Erythroblast (primary cell): ENCODE measurements around the gene SLC35F1.

Source experiments
- GATA1 ChIP-seq: IDR thresholded peaks from 2 replicates; pipeline ENCODE4 v1.6.1; 2011; ENCODE audit warnings: low read depth, mild to moderate bottlenecking, control low read depth, low read length, moderate library complexity
- POLR2A ChIP-seq: IDR thresholded peaks from 2 replicates; pipeline ENCODE4 v1.6.1; 2011; ENCODE audit warnings: mild to moderate bottlenecking, low read length

DNA sequence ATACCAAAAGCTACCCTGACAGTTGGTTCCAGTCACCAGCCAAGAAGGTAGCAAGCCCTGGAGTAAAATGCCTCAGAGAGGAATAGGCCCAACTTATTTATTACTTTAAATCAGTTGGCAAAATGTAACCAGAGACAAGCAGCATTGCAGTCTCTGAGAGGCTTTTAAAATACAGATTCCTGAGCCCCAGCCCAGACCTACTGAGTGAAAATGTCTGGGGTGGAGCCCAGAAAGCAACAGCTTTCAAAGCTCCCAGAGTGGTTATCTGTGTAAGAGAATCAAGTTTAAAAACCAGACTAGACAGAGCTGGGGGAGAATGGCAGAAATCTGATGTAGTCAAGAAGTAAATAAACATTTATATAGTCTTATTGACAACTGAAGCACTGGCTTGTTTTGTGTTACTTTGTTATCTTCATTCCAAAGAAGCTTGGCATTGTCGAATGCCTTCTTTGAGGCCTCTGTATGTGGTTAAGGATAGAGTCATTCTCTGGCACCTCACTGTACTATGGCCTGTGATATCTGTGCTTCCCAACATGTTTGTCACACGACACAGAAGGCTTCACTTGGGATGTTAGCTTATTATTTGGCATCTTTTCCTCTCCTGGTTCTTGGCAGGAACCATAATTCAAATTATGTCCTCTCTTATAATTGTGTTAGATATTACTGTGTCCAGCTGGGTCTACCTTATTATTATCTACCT, 313.5 kb downstream of the SLC35F1 start:
- TF ChIP-seq POLR2A (no peak), GATA1 (no peak)
